Dedifferentiated amniotic fluid mesenchymal stem cell (primary cell): ENCODE measurements around the gene PAX6.

Experiments
- DNase-seq: peaks from one replicate; pipeline ENCODE4 v3.0.0-alpha.2; 2016; ENCODE audit errors: extremely low spot score

PAX6 gene

GRCh38 chr11:31808721-31809540 is 2.2 kb downstream of the PAX6 start:
- no peak for DNase-seq

GRCh38 chr11:31807799-31808667 is 3.1 kb downstream of the PAX6 start:
- no peak for DNase-seq

DNA sequence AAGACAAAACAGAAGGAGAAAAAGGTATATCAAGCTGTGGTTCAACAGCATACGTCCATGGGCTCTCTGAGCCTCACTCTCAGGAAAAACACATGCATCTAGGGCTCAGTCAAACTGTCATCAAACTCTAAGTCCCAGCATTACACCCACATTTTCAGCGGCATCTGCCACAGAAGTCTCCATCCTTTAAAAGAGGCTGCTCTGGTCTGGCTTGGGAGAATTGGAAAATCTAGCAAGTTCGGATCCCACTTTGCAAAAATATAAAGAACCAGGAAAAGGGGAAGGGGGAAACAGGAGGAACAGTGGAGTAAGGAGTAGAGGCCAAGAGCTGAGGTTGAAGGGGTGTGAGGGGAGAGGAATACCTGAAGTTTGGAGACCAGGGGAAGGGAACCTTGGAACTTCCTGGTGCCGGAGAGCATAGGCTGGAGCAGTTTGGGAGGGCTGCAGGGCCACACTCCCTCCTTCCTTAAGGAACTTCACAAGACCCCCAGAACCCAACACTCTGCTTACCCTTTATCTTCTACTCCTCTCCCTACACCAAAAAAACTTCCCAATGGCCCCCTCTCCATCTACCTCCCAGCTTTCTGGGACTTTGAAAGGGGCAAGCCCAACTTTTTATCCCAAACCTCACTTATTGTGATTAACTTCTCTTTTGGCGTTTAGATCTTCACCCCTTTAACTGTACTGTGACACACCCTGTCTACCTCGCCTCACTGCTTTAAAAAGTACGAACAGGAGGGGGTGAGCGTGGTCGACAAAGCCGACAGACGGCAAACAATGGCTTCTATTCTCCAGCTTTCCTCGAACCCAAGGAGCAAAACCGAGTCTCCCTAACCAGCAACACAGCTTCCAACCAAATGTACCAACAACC is 4.0 kb downstream of the PAX6 start:
- no peak for DNase-seq

GRCh38 chr11:31806186-31806927 is 4.8 kb downstream of the PAX6 start:
- no peak for DNase-seq

GRCh38 chr11:31805629-31806185 is 5.4 kb downstream of the PAX6 start:
- DNase-seq, result no peak

GRCh38 chr11:31805037-31805628 is 6.0 kb downstream of the PAX6 start:
- DNase-seq, result no peak

- DNase-seq, result no peak
Observed at GRCh38 chr11:31804312-31805036, 6.6 kb downstream of the PAX6 start.

DNA sequence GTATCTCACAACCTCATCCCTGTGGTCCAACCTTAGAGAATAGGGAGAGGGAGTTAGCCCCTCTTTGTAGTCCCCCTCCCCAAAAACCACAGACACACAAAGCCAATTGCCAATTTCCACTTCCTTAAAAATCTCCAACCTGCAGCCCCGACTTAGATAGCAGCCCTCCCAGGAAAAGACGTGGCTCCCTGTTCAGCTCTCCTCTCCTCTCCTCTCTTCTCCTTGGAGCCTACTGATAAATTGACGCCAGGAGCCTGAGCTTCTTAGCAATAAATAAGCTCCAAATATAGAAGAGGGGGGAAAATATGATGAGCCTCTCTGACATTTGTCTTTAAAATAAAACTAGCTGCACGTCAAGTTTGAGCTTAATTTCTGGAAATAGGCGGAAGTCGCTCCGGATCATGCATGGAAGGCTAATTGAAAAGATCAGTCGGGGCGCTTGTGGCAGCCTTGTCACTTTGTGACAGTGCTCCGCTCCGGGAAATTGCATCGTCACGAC is 7.3 kb downstream of the PAX6 start:
- DNase-seq, result no peak

DNA sequence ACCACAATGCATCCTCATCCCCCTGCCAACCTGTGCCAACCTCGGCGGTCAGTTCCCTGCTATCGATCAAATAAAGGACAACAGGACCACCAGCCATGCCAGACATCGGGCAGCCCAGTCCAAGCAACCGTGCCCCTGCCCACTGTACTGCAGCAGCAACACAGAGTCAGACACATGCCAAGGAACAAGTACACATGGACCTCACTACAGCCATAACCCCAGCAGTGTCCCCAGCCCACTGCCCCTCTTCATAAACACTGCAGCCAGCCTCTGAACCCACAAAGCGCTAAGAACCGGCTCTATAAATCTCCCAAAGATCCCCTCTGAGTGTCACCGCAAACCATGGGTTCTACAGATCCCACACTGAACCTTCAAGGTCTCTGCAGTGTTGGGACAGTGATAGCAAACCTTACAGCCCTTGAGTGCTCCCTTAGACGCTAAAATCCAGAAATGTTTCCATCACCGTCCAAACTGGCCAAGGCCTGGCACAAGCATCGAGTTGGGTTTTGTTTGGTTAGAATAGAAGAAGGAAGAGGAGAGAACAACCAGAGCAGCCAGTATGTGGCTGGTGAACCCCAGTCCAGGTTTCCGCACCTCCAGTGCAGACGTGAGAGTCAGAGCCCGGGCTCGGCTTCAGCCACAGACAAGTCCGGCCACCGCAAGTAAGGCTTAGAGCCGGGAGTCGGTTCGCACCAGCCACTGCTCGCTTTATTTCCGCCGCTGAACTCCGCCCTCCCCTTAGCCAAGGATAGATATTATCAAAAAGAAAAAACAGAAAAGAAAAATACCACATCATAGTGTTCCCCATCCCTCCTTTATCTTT is 7.9 kb downstream of the PAX6 start:
- DNase-seq, result no peak

GRCh38 chr11:31802609-31802989 is 8.5 kb downstream of the PAX6 start:
- no peak for DNase-seq

- no peak for DNase-seq
Observed at GRCh38 chr11:31802000-31802551, 9.0 kb downstream of the PAX6 start.

GRCh38 chr11:31801298-31801702 is 9.8 kb downstream of the PAX6 start:
- no peak for DNase-seq

- no peak for DNase-seq
Observed at GRCh38 chr11:31800398-31801265, 10.5 kb downstream of the PAX6 start.

GRCh38 chr11:31799435-31800397 is 11.4 kb downstream of the PAX6 start:
- DNase-seq, result no peak

DNA sequence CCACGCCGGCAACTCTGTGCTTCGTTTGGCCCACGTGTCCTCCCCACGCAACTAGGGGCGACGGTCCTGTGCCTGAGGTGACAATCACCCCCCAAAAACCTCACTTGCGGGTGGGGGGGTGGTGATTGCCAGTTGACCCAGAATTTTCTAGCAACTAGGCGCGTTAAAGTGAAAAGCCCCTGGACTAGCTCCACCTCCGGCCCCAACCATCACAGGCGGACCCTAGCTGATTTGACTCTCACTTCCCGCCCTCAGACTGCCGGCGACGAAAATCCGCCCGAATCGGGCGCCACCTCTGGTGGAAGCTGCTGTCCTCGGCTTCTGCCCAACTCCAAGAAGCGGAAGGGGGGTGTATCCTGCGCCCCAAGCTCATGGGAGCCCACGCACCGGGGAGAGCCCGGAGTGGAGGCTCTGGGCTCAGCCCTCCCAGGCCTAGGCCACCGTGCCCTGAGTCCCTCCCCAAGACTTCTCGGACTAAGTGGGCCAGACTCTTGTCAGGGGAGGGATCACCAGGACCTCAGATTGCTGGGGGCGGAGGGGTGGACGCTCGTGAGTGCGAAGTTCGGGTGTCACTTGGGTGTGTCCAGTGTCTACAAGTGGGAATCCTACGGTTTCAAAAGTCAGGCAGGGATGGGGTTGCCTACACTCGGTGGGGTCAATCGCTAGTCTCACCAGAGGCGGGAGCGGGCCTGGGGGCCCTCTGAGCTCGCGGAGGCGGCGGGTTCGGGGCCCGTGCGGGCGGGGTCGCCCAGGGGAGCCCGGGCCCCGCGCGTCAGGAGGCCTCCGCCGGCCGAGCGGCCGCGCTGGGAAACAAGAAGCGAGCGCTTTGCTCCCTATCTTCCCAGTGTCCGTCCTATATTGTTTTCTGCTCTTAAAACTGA is 12.3 kb downstream of the PAX6 start:
- DNase-seq, result no peak
